Measurements from ENCODE around the gene VSIG10. TPM values are rescaled to one million over a fixed set of nuclear protein-coding genes. Genes with fewer than 3 reads are reported as not detected.
"Not testable (repeated sequence)": the region's sequence is repeated elsewhere in the genome, so short reads cannot be mapped to it uniquely, and the experiment has no call there.

Gene VSIG10
- total RNA-seq, 2 experiments from 2014 or later, result 4.2 to 5.3 TPM

DNA sequence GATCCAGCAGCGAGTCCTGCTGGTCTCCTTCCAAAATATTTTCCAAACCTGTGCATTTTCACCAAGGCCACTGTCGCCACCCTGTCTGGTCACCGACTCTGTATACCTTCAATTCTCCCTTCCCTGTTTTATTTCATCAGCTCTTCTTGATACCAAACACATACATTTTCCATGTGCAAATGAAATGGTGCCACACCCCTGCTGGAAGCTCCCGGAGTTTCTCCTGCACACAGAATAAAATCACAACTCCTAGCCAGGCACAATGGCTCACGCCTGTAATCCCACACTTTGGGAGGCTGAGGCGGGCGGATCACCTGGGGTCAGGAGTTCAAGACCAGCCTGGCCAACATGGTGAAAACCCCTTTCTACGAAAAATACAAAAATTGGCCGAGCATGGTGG is 14.0 kb downstream of the VSIG10 start:
- ATAC-seq (no peak), DNase-seq (no peak)
- ChIA-PET CTCF (interaction anchor here (0.6 kb wide), 1 partner anchor 636 kb away, joined by 3 read pairs; no protein-coding TSS in a partner anchor), POLR2A (no interaction called here)
- H3K27ac Mint-ChIP-seq, result no peak overlapping the region
- no peak overlapping the region for H3K4me3 Mint-ChIP-seq
- no peaks in the 10 kb centered on the region for H3K36me3 Mint-ChIP-seq (ENCODE audit: low read depth)
- TF ChIP-seq, protein P1, sequence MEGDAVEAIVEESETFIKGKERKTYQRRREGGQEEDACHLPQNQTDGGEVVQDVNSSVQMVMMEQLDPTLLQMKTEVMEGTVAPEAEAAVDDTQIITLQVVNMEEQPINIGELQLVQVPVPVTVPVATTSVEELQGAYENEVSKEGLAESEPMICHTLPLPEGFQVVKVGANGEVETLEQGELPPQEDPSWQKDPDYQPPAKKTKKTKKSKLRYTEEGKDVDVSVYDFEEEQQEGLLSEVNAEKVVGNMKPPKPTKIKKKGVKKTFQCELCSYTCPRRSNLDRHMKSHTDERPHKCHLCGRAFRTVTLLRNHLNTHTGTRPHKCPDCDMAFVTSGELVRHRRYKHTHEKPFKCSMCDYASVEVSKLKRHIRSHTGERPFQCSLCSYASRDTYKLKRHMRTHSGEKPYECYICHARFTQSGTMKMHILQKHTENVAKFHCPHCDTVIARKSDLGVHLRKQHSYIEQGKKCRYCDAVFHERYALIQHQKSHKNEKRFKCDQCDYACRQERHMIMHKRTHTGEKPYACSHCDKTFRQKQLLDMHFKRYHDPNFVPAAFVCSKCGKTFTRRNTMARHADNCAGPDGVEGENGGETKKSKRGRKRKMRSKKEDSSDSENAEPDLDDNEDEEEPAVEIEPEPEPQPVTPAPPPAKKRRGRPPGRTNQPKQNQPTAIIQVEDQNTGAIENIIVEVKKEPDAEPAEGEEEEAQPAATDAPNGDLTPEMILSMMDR (IDR thresholded peaks at IDR 0.05), result no peak
- intact Hi-C loops (cut with micrococcal nuclease), result no loop called here
- no peaks in the 10 kb centered on the region for H3K9me3 Mint-ChIP-seq
- no peaks in the 10 kb centered on the region for H3K27me3 Mint-ChIP-seq
- no peaks in the 10 kb centered on the region for H3K4me1 Mint-ChIP-seq (ENCODE audit: low read depth)

DNA sequence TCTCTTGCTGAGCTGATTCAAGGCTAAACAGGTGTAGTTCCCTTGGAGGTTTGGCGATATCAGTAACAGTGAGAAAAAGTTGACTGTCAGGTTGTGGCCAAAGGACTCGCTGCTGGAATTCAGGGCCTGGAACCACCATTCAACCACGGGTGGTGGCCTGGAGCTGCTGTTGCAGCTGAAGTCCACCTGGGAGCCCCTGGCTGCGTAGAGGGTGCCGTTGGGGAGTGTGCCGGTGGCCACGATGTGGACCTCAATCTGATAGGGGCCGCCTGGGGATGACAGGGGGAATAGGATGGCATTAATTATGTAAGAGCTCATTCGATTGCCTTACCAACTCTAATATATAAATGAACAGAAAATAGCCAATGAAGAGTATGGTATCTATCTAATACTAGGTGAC is 21.6 kb downstream of the VSIG10 start:
- Mint-ChIP-seq H3K27me3 (no peaks in the 10 kb centered on the region), H3K27ac (no peak overlapping the region), H3K4me3 (no peak overlapping the region), H3K4me1 (ENCODE audit: low read depth) (no peaks in the 10 kb centered on the region), H3K36me3 (ENCODE audit: low read depth) (no peaks in the 10 kb centered on the region), H3K9me3 (no peaks in the 10 kb centered on the region)
- ATAC-seq, result no peak
- TF ChIP-seq, protein P1 (IDR thresholded peaks at IDR 0.05), result no peak
- intact Hi-C loops (cut with micrococcal nuclease), result no loop called here
- ChIA-PET CTCF (interaction anchor here (0.8 to 2.0 kb wide), 2 partner anchors 17 to 207 kb away, joined by 3 to 5 read pairs; no protein-coding TSS in a partner anchor), POLR2A (no interaction called here)
- DNase-seq, result no peak

DNA sequence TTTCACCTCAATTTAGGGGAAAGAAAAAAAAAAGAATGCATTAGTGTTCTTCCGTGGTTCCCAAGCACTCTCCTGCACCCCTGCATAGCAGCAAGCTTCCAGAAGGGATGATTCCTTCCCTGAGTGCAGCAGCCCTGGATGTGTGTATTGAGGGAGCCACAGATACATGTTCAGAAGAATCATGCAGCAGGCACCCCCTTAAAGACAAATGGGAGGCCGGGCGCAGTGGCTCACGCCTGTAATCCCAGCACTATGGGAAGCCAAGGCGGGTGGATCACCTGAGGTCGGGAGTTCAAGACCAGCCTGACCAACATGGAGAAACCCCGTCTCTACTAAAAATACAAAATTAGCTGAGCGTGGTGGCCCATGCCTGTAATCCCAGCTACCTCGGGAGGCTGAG is 22.3 kb downstream of the VSIG10 start:
- intact Hi-C loops (cut with micrococcal nuclease); H3K9me3 Mint-ChIP-seq; H3K4me1 Mint-ChIP-seq (ENCODE audit: low read depth); H3K4me3 Mint-ChIP-seq; POLR2A ChIA-PET; H3K36me3 Mint-ChIP-seq (ENCODE audit: low read depth); DNase-seq; H3K27ac Mint-ChIP-seq; ATAC-seq; H3K27me3 Mint-ChIP-seq: not testable (repeated sequence)
- CTCF ChIA-PET, result interaction anchor here (2.0 kb wide), 1 partner anchor 17 kb away, joined by 5 read pairs; no protein-coding TSS in a partner anchor

DNA sequence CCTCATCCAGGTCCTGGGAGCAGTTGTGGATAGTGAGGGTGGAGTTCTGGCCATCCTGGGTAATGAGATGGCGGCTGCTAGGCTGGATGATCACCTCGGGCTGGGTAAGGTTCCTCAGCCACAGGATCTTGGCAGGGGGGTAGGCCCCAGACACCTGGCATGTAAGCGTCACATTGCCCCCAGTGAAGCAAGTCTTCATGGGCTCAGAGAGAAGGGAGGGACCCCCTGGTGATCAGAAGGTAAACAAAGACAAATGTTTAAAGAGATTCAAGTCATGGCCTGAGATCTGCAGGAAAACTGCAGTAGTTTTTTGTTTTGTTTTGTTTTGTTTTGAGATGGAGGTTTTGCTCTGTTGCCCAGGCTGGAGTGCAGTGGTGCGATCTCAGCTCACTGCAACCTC is 30.0 kb downstream of the VSIG10 start:
- Mint-ChIP-seq H3K4me1 (ENCODE audit: low read depth) (peaks cover under 1% of the 10 kb centered on the region), H3K27ac (no peak overlapping the region), H3K36me3 (ENCODE audit: low read depth) (no peaks in the 10 kb centered on the region), H3K27me3 (peaks cover 1% of the 10 kb centered on the region), H3K9me3 (no peaks in the 10 kb centered on the region), H3K4me3 (no peak overlapping the region)
- TF ChIP-seq, protein P1 (IDR thresholded peaks at IDR 0.05), result no peak
- ChIA-PET POLR2A (no interaction called here), CTCF (no interaction called here)
- no peak for ATAC-seq
- intact Hi-C loops (cut with micrococcal nuclease), result no loop called here
- no peak for DNase-seq

DNA sequence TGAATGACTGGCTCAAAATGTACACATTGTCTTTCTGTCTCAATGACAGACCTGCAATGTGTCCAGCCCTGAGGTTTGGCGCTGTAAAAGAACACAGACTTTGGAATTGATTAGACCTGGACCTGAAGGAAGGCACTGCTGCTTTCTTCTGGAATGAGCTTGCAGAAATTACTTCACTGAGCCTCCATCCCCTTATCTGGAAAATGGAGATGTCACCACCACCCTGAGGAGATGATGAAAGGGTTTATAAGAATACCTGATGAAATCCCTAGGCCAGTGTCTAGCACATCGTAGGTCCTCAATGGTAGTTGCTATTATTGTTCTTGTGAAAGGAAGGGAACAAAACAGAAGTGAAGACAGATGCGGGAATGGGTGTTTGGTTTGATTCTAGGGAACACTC is 33.2 kb downstream of the VSIG10 start:
- ChIA-PET POLR2A (no interaction called here), CTCF (no interaction called here)
- H3K36me3 Mint-ChIP-seq (ENCODE audit: low read depth), result no peaks in the 10 kb centered on the region
- H3K4me1 Mint-ChIP-seq (ENCODE audit: low read depth), result peaks cover 7% of the 10 kb centered on the region
- no peak overlapping the region for H3K4me3 Mint-ChIP-seq
- H3K27ac Mint-ChIP-seq, result no peak overlapping the region
- peaks cover 17% of the 10 kb centered on the region for H3K27me3 Mint-ChIP-seq
- no peak for ATAC-seq
- intact Hi-C loops (cut with micrococcal nuclease), result no loop called here
- TF ChIP-seq, protein P1 (IDR thresholded peaks at IDR 0.05), result no peak
- no peaks in the 10 kb centered on the region for H3K9me3 Mint-ChIP-seq
- DNase-seq, result no peak

DNA sequence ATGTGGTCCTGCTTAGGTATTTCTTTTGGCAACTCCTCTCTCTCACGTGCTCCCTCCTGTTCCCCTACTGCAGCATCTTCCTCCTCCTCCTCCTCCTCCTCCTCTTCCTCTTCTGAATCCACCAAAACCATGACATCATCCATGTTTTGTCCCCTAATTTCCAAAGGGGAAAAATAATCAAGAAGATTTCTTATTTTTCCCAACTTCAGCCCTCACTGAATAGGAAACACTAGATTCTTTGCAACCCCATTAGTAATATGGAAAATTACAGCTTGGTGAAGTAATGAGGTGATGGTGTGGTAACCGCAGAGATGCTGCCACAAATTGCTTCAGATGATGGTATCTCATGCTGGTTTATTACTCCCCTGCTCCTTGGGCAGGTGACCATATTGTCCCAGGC is 35.4 kb downstream of the VSIG10 start:
- Mint-ChIP-seq H3K27me3 (peaks cover 17% of the 10 kb centered on the region), H3K4me1 (ENCODE audit: low read depth) (peaks cover 29% of the 10 kb centered on the region), H3K27ac (no peak overlapping the region), H3K36me3 (ENCODE audit: low read depth) (no peaks in the 10 kb centered on the region), H3K9me3 (no peaks in the 10 kb centered on the region), H3K4me3 (no peak overlapping the region)
- no peak for DNase-seq
- ATAC-seq, result no peak
- CTCF ChIA-PET, result no interaction called here
- TF ChIP-seq, protein P1 (IDR thresholded peaks at IDR 0.05), result no peak
- intact Hi-C loops (cut with micrococcal nuclease), result no loop called here
- POLR2A ChIA-PET, result interaction anchor here (0.6 to 1.2 kb wide), 2 partner anchors 15 to 181 kb away, joined by 3 to 6 read pairs; no protein-coding TSS in a partner anchor

Measured in activated CD8-positive, alpha-beta T cell treated with anti-CD3 and anti-CD28 coated beads for 36 hours (primary cell).